MM.1S (cell line): ENCODE results near the gene MED27.

ENCODE experiments used
- DNase-seq: peaks from one replicate; pipeline ENCODE4 v3.0.0-alpha.2; 2015
- H2AFZ ChIP-seq: fragments of 300-600 bp; sonication (generic); 2 replicates; pipeline ENCODE4 v1.6.0; 2016; ENCODE audit warnings: antibody characterized with exemption, low read length
- H3F3A ChIP-seq: fragments of 300-600 bp; sonication (generic); 2 replicates; pipeline ENCODE4 v1.6.1; 2016; ENCODE audit warnings: mild to moderate bottlenecking, antibody characterized with exemption, low read length, moderate library complexity, mixed read lengths; ENCODE audit not compliant: insufficient read depth
- H3K27ac ChIP-seq: fragments of 300-600 bp; sonication (generic); 2 replicates; pipeline ENCODE4 v1.5.1; 2016; ENCODE audit warnings: mild to moderate bottlenecking, low read length
- H3K27me3 ChIP-seq: fragments of 300-600 bp; sonication (generic); replicated peaks from 2 replicates; pipeline ENCODE4 v1.6.0; 2016; ENCODE audit warnings: low read length; ENCODE audit not compliant: insufficient read depth
- H3K36me3 ChIP-seq: fragments of 300-600 bp; sonication (generic); replicated peaks from 2 replicates; pipeline ENCODE4 v1.6.1; 2016; ENCODE audit warnings: mild to moderate bottlenecking, low read length, mixed read lengths; ENCODE audit not compliant: insufficient read depth
- H3K4me1 ChIP-seq: fragments of 300-600 bp; sonication (generic); 2 replicates; pipeline ENCODE4 v1.6.1; 2016; ENCODE audit warnings: low read length, mixed read lengths
- H3K4me2 ChIP-seq: fragments of 300-600 bp; sonication (generic); 2 replicates; pipeline ENCODE4 v1.6.0; 2016; ENCODE audit warnings: low read depth, low read length
- H3K4me3 ChIP-seq: fragments of 300-600 bp; sonication (generic); 2 replicates; pipeline ENCODE4 v1.5.1; 2016; ENCODE audit warnings: low read length, mixed read lengths
- H3K79me2 ChIP-seq: fragments of 300-600 bp; sonication (generic); 2 replicates; pipeline ENCODE4 v1.6.1; 2016; ENCODE audit warnings: mixed run types, low read length, mixed read lengths
- H3K9ac ChIP-seq: fragments of 300-600 bp; sonication (generic); 2 replicates; pipeline ENCODE4 v1.6.1; 2016; ENCODE audit warnings: low read length, mixed read lengths
- H3K9me2 ChIP-seq: fragments of 300-600 bp; sonication (generic); replicated peaks from 2 replicates; pipeline ENCODE4 v1.6.1; 2016; ENCODE audit warnings: mild to moderate bottlenecking, low read length, mixed read lengths; ENCODE audit not compliant: insufficient read depth
- H3K9me3 ChIP-seq: fragments of 300-600 bp; sonication (generic); replicated peaks from 2 replicates; pipeline ENCODE4 v1.6.1; 2016; ENCODE audit warnings: mild to moderate bottlenecking, low read length, mixed read lengths; ENCODE audit not compliant: insufficient read depth
- H4K20me1 ChIP-seq: fragments of 300-600 bp; sonication (generic); 2 replicates; pipeline ENCODE4 v1.6.1; 2016; ENCODE audit warnings: mild to moderate bottlenecking, low read length, moderate library complexity, mixed read lengths; ENCODE audit not compliant: insufficient read depth
- CTCF ChIP-seq: fragments of 300-600 bp; sonication (generic); IDR thresholded peaks from 2 replicates; pipeline ENCODE4 v1.5.1; 2016; ENCODE audit warnings: antibody characterized with exemption, low read length, mixed read lengths
- EZH2 ChIP-seq: fragments of 300-600 bp; sonication (generic); optimal IDR thresholded peaks from 2 replicates; pipeline ENCODE3; 2017; ENCODE audit warnings: low read depth, mild to moderate bottlenecking, antibody characterized with exemption, low read length, mixed read lengths
- EZH2phosphoT487 ChIP-seq: fragments of 300-600 bp; sonication (generic); IDR thresholded peaks from 2 replicates; pipeline ENCODE4 v1.6.1; 2018; ENCODE audit warnings: antibody characterized with exemption, low read length

Gene MED27

GRCh38 chr9:131823701-131824146 lies 255.9 kb downstream of the MED27 start:
- Histone ChIP-seq H4K20me1 (no peaks in the 10 kb centered on the region), H3K27me3 (peaks cover 98% of the 10 kb centered on the region), H3F3A (no peaks in the 10 kb centered on the region), H3K9me3 (no peaks in the 10 kb centered on the region), H3K36me3 (no peaks in the 10 kb centered on the region), H3K9me2 (no peaks in the 10 kb centered on the region), H3K27ac (no peak overlapping the region), H3K4me2 (no peak overlapping the region), H2AFZ (no peak overlapping the region), H3K4me3 (no peak overlapping the region), H3K4me1 (no peaks in the 10 kb centered on the region), H3K79me2 (no peaks in the 10 kb centered on the region), H3K9ac (no peak overlapping the region)
- DNase-seq = no peak
- TF ChIP-seq CTCF = no peak
- no peak for TF ChIP-seq EZH2phosphoT487
- TF ChIP-seq EZH2 = no peak

GRCh38 chr9:131818089-131818488 lies 261.6 kb downstream of the MED27 start:
- Histone ChIP-seq H2AFZ (no peak overlapping the region), H3K27me3 (peaks cover 97% of the 10 kb centered on the region), H3K36me3 (no peaks in the 10 kb centered on the region), H3K9ac (no peak overlapping the region), H3K9me2 (no peaks in the 10 kb centered on the region), H3K9me3 (no peaks in the 10 kb centered on the region), H3K79me2 (no peaks in the 10 kb centered on the region), H4K20me1 (no peaks in the 10 kb centered on the region), H3K4me3 (no peak overlapping the region), H3K4me2 (no peak overlapping the region), H3K27ac (no peak overlapping the region), H3F3A (no peaks in the 10 kb centered on the region), H3K4me1 (no peaks in the 10 kb centered on the region)
- DNase-seq = no peak
- TF ChIP-seq EZH2 (no peak), CTCF (no peak), EZH2phosphoT487 (no peak)

- Histone ChIP-seq H3K4me1 (no peaks in the 10 kb centered on the region), H4K20me1 (no peaks in the 10 kb centered on the region), H3K27me3 (peaks cover 97% of the 10 kb centered on the region), H3K4me3 (no peak overlapping the region), H2AFZ (no peak overlapping the region), H3K79me2 (no peaks in the 10 kb centered on the region), H3K27ac (no peak overlapping the region), H3F3A (no peaks in the 10 kb centered on the region), H3K36me3 (no peaks in the 10 kb centered on the region), H3K4me2 (no peak overlapping the region), H3K9me3 (no peaks in the 10 kb centered on the region), H3K9me2 (no peaks in the 10 kb centered on the region), H3K9ac (no peak overlapping the region)
- TF ChIP-seq EZH2 (no peak), EZH2phosphoT487 (no peak), CTCF (no peak)
- DNase-seq = no peak
These were observed 262.0 kb downstream of the MED27 start for GRCh38 chr9:131817627-131818026.
